OCI-LY1 (cell line): ENCODE data around the gene SNRNP40.

ENCODE experiments used
- H2AFZ ChIP-seq: fragments of 200-600 bp; sonication (generic), shearing (Covaris generic); 2 replicates; pipeline ENCODE4 v1.6.0; 2014; ENCODE audit warnings: antibody characterized with exemption, mild to moderate bottlenecking, low read length
- H3F3A ChIP-seq: fragments of 200-600 bp; sonication (generic), shearing (Covaris generic); 2 replicates; pipeline ENCODE4 v1.6.0; 2014; ENCODE audit warnings: mild to moderate bottlenecking, antibody characterized with exemption, low read length, moderate library complexity; ENCODE audit not compliant: insufficient read depth
- H3K27ac ChIP-seq: fragments of 200-600 bp; sonication (generic); 2 replicates; pipeline ENCODE4 v1.5.1; 2014; ENCODE audit warnings: low read length, mixed run types, mild to moderate bottlenecking, low read depth; ENCODE audit not compliant: poor library complexity, severe bottlenecking
- H3K27me3 ChIP-seq: fragments of 200-600 bp; sonication (generic); 2 replicates; pipeline ENCODE4 v1.6.0; 2014; ENCODE audit warnings: antibody characterized with exemption, mild to moderate bottlenecking, low read length, moderate library complexity; ENCODE audit not compliant: insufficient read depth
- H3K36me3 ChIP-seq: fragments of 200-600 bp; sonication (generic); 2 replicates; pipeline ENCODE4 v1.6.1; 2014; ENCODE audit warnings: mild to moderate bottlenecking, antibody characterized with exemption, low read length, moderate library complexity, mixed read lengths; ENCODE audit not compliant: insufficient read depth
- H3K4me1 ChIP-seq: fragments of 200-600 bp; sonication (generic); 2 replicates; pipeline ENCODE4 v1.5.1; 2014; ENCODE audit warnings: mild to moderate bottlenecking, low read length, moderate library complexity; ENCODE audit not compliant: insufficient read depth, severe bottlenecking
- H3K4me2 ChIP-seq: fragments of 200-600 bp; sonication (generic), shearing (Covaris generic); 2 replicates; pipeline ENCODE4 v1.6.1; 2014; ENCODE audit warnings: low read length
- H3K4me3 ChIP-seq: fragments of 200-600 bp; sonication (generic); 2 replicates; pipeline ENCODE4 v1.5.1; 2014; ENCODE audit warnings: low read length, low read depth, mild to moderate bottlenecking, mixed read lengths; ENCODE audit not compliant: poor library complexity, severe bottlenecking
- H3K79me2 ChIP-seq: fragments of 200-600 bp; shearing (Covaris generic); 2 replicates; pipeline ENCODE4 v1.6.1; 2016; ENCODE audit warnings: mixed run types, low read length, mixed read lengths; ENCODE audit not compliant: insufficient read depth
- H3K9ac ChIP-seq: fragments of 200-600 bp; sonication (generic), shearing (Covaris generic); 2 replicates; pipeline ENCODE4 v1.6.1; 2014; ENCODE audit warnings: mild to moderate bottlenecking, low read length, mixed read lengths
- H3K9me2 ChIP-seq: fragments of 200-600 bp; sonication (generic), shearing (Covaris generic); 2 replicates; pipeline ENCODE4 v1.6.1; 2014; ENCODE audit warnings: low read depth, mild to moderate bottlenecking, low read length, mixed read lengths
- H3K9me3 ChIP-seq: fragments of 200-600 bp; shearing (Covaris generic); 2 replicates; pipeline ENCODE4 v1.6.1; 2014; ENCODE audit warnings: low read length, mixed read lengths
- H4K20me1 ChIP-seq: fragments of 200-600 bp; sonication (generic), shearing (Covaris generic); 2 replicates; pipeline ENCODE4 v1.6.0; 2016; ENCODE audit warnings: mild to moderate bottlenecking, low read length; ENCODE audit not compliant: insufficient read depth
- CTCF ChIP-seq: fragments of 200-600 bp; sonication (generic), shearing (Covaris generic); IDR thresholded peaks from 2 replicates; pipeline ENCODE4 v1.5.1; 2017; ENCODE audit warnings: mild to moderate bottlenecking, antibody characterized with exemption, low read length, moderate library complexity, mixed read lengths
- EZH2 ChIP-seq: fragments of 200-600 bp; sonication (generic), shearing (Covaris generic); IDR thresholded peaks from 2 replicates; pipeline ENCODE4 v1.8.0; 2017; ENCODE audit warnings: borderline replicate concordance, mixed run types, mild to moderate bottlenecking, antibody characterized with exemption, low read length, moderate library complexity, mixed read lengths

SNRNP40 gene

DNA sequence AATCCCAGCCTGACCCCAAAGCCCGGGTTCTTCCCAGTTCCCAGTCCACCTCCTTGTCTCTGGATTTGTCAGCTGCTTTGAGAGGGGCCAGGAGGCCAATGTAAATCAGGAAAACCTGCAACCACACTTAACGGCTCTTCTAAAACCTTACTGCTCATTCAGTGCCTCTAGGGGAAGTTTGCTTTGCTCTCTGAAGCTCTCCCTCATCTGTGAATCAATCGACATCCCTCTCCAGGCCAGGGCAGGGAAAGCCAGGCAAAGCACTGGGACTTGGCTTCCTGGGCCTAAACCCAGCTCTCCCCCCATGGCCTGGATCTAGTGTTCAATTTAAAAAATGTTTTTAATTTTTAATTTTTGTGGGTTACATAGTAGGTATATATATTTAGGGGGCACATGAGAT lies 66.2 kb downstream of the SNRNP40 start:
- Histone ChIP-seq H3K36me3 (no peaks in the 10 kb centered on the region), H3K9me2 (no peaks in the 10 kb centered on the region), H3K9me3 (no peaks in the 10 kb centered on the region), H3K4me3 (no peak overlapping the region), H2AFZ (no peak overlapping the region), H3K9ac (no peak overlapping the region), H3K27ac (no peak overlapping the region), H3K27me3 (peaks cover 6% of the 10 kb centered on the region; the same call in 1 of the 2 replicates), H3K79me2 (no peaks in the 10 kb centered on the region), H3K4me1 (no peaks in the 10 kb centered on the region), H3F3A (no peaks in the 10 kb centered on the region), H4K20me1 (no peaks in the 10 kb centered on the region), H3K4me2 (no peak overlapping the region)
- TF ChIP-seq CTCF (no peak), EZH2 (no peak)

- Histone ChIP-seq H2AFZ (no peak overlapping the region), H3K27ac (no peak overlapping the region), H3K9me2 (no peaks in the 10 kb centered on the region), H3K4me2 (no peak overlapping the region), H3K27me3 (no peaks in the 10 kb centered on the region), H3K9me3 (no peaks in the 10 kb centered on the region), H3F3A (no peaks in the 10 kb centered on the region), H4K20me1 (no peaks in the 10 kb centered on the region), H3K4me3 (no peak overlapping the region), H3K9ac (no peak overlapping the region), H3K36me3 (no peaks in the 10 kb centered on the region), H3K4me1 (no peaks in the 10 kb centered on the region), H3K79me2 (no peaks in the 10 kb centered on the region)
- TF ChIP-seq EZH2 (no peak), CTCF (no peak)
Measured at GRCh38 chr1:31228986-31229385, 67.6 kb downstream of the SNRNP40 start.

DNA sequence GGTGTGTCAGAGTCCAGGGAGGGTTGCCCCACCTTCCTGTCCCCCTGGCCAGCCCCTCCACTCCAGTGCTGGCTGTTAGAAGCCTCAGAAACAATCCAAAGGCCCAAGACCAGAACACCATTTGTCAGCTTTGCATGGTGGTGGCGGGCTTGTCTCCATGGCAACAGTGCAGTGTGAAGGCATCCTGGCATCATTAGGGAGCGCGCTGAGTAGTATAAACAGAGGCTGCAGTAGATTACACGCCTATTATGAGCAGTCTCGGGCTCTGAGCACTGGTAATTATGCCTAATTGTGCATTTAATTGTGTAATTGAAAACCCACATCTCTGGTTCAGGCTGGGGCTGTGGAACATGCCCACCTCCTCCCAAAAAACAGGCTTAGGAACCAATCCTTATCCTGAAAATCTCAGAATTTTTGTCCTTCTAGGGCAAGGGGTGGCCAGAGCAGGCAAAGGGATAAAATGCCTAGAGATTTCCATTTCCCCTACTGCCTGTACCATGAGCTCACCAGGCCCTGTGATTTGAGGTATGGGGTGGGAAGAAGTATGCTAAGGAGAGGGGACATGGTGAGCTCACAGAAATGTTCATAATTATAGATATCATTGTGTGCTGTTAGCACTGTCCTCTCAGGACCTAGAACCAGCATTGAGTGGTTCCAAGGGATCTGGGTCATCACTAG lies 68.6 kb downstream of the SNRNP40 start:
- no peaks in the 10 kb centered on the region for H3K79me2 ChIP-seq
- H3K27ac ChIP-seq, result no peak overlapping the region
- H3K4me1 ChIP-seq, result no peaks in the 10 kb centered on the region
- H3K4me2 ChIP-seq, result no peak overlapping the region
- H4K20me1 ChIP-seq, result no peaks in the 10 kb centered on the region
- TF ChIP-seq CTCF (no peak), EZH2 (no peak)
- no peaks in the 10 kb centered on the region for H3F3A ChIP-seq
- H3K9me3 ChIP-seq, result no peaks in the 10 kb centered on the region
- H2AFZ ChIP-seq, result no peak overlapping the region
- H3K27me3 ChIP-seq, result no peaks in the 10 kb centered on the region
- no peaks in the 10 kb centered on the region for H3K9me2 ChIP-seq
- H3K4me3 ChIP-seq, result no peak overlapping the region
- no peak overlapping the region for H3K9ac ChIP-seq
- H3K36me3 ChIP-seq, result no peaks in the 10 kb centered on the region
